Uterus (tissue), 2 donors: ENCODE data around the gene PMEPA1.

Experiments used
- POLR2A ChIP-seq, 2 donors: fragments of 450-650 bp; IDR thresholded peaks; one replicate each; pipeline ENCODE4 v1.6.1; 2016; ENCODE audit warnings: antibody characterized with exemption in 2 of 2, mild to moderate bottlenecking in 1 of 2, moderate library complexity in 1 of 2
- TF ChIP-seq, protein P1 (sequence below), 4 experiments: fragments of 200-600 bp in 2 of 4; fragments of 450-650 bp in 2 of 4; sonication (generic) in 2 of 4; IDR thresholded peaks; one replicate each; pipeline ENCODE4 v1.5.1; 2016 to 2019; ENCODE audit warnings: antibody characterized with exemption in 4 of 4, mild to moderate bottlenecking in 2 of 4, moderate library complexity in 1 of 4

GRCh38 chr20:57654998-57655808, 54.6 kb downstream of the PMEPA1 start:
- TF ChIP-seq, protein P1, sequence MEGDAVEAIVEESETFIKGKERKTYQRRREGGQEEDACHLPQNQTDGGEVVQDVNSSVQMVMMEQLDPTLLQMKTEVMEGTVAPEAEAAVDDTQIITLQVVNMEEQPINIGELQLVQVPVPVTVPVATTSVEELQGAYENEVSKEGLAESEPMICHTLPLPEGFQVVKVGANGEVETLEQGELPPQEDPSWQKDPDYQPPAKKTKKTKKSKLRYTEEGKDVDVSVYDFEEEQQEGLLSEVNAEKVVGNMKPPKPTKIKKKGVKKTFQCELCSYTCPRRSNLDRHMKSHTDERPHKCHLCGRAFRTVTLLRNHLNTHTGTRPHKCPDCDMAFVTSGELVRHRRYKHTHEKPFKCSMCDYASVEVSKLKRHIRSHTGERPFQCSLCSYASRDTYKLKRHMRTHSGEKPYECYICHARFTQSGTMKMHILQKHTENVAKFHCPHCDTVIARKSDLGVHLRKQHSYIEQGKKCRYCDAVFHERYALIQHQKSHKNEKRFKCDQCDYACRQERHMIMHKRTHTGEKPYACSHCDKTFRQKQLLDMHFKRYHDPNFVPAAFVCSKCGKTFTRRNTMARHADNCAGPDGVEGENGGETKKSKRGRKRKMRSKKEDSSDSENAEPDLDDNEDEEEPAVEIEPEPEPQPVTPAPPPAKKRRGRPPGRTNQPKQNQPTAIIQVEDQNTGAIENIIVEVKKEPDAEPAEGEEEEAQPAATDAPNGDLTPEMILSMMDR (IDR thresholded peaks at IDR 0.05) = no peak
- TF ChIP-seq POLR2A (IDR thresholded peaks at IDR 0.05) = no peak
